A673 (cell line): Measurements from ENCODE around the gene F3. TPM values are rescaled to one million over a fixed set of nuclear protein-coding genes. Genes with fewer than 3 reads are reported as not detected.

ENCODE experiments used
- BruUV-seq: library from RNA; stranded (reverse); fragments of 400-500 nt; replicated peaks from 2 replicates; lab custom pipeline; 2021; lab: Mats Ljungman, UMichigan
- CTCF ChIA-PET: fragments of 300-600 bp; sonication (Branson Sonifier 250); formaldehyde crosslinking; loops from one replicate; lab custom pipeline; 2022; ENCODE audit warnings: antibody characterized with exemption; lab: Charles Lee
- POLR2A ChIA-PET: fragments of 300-600 bp; sonication (Branson Sonifier 250); formaldehyde crosslinking; loops from one replicate; lab custom pipeline; 2022; ENCODE audit warnings: antibody characterized with exemption; ENCODE audit not compliant: low non-redundant PET; lab: Charles Lee
- DNase-seq: peaks from one replicate; pipeline ENCODE4 v3.0.0-alpha.2; 2015; ENCODE audit warnings: low spot score
- H3K27ac ChIP-seq: fragments of 200-600 bp; sonication (generic); 2 replicates; pipeline ENCODE4 v1.5.1; 2016; ENCODE audit warnings: mixed run types, low read depth, mild to moderate bottlenecking, mixed read lengths, antibody characterized with exemption, low read length; ENCODE audit not compliant: poor library complexity, severe bottlenecking
- H3K27me3 ChIP-seq: fragments of 200-600 bp; sonication (generic); replicated peaks from 2 replicates; pipeline ENCODE4 v1.6.1; 2017; ENCODE audit warnings: mixed run types, low read depth, mild to moderate bottlenecking, mixed read lengths, antibody characterized with exemption, low read length; ENCODE audit not compliant: insufficient read depth, poor library complexity
- H3K36me3 ChIP-seq: fragments of 200-600 bp; sonication (generic); 2 replicates; pipeline ENCODE4 v1.6.1; 2016; ENCODE audit warnings: mixed run types, mild to moderate bottlenecking, mixed read lengths, antibody characterized with exemption, low read length; ENCODE audit not compliant: insufficient read depth, poor library complexity, severe bottlenecking
- H3K4me1 ChIP-seq: fragments of 200-600 bp; sonication (generic); 2 replicates; pipeline ENCODE4 v1.6.1; 2017; ENCODE audit warnings: mixed run types, mild to moderate bottlenecking, mixed read lengths, antibody characterized with exemption, low read length; ENCODE audit not compliant: insufficient read depth, poor library complexity, severe bottlenecking
- H3K4me3 ChIP-seq: fragments of 200-600 bp; sonication (generic); 2 replicates; pipeline ENCODE4 v1.5.1; 2016; ENCODE audit warnings: low read depth, mixed run types, mild to moderate bottlenecking, mixed read lengths, low read length; ENCODE audit not compliant: poor library complexity, severe bottlenecking
- H3K9me3 ChIP-seq: fragments of 200-600 bp; sonication (generic); 2 replicates; pipeline ENCODE4 v1.6.1; 2016; ENCODE audit warnings: mixed run types, low read depth, mild to moderate bottlenecking, mixed read lengths, antibody characterized with exemption, low read length; ENCODE audit not compliant: poor library complexity, severe bottlenecking
- CTCF ChIP-seq: fragments of 300-800, 200-600 bp; sonication (generic); conservative IDR thresholded peaks from 2 replicates; pipeline ENCODE4 v1.5.1; 2017; ENCODE audit warnings: low read depth, mild to moderate bottlenecking, antibody characterized with exemption, low read length, moderate library complexity, mixed read lengths
- EZH2 ChIP-seq: fragments of 200-600 bp; sonication (generic); IDR thresholded peaks from 2 replicates; pipeline ENCODE4 v1.6.1; 2017; ENCODE audit warnings: borderline replicate concordance, low read depth, mild to moderate bottlenecking, mixed read lengths, antibody characterized with exemption, low read length; ENCODE audit not compliant: poor library complexity, severe bottlenecking
- intact Hi-C: fragments of 100-400 bp; cut with micrococcal nuclease; formaldehyde crosslinking; loops from one replicate; pipeline ENCODE4 v1.10.0; 2022; ENCODE audit not compliant: unreplicated experiment
- total RNA-seq: library from RNA; stranded (reverse); gene quantifications from 2 replicates; pipeline ENCODE4 v1.2.3, GENCODE V29; 2021

F3 gene
- total RNA-seq, 1 experiment from 2014 or later: 5.6 TPM

DNA sequence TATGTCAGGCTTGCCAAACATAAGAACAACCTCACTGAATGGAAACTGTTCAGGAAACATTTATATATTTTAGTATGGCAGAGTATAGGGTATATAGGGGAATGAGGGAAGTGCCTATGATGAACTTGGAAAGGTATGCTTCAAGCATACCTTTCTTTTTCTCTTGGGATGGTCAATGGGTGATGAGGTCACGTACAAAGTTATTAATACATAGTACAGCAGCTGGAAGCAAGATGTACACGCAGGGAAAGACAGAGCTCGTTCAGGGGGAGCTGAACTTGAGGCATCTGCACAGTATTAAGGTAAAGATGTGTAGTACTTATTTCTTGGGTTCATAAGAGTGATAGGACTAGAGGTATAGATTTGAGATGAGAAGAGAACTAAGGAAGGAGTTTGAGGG, 61.9 kb downstream of the F3 start:
- intact Hi-C loops: no loop called here
- BruUV-seq: no TSS peak
- Histone ChIP-seq H3K9me3 (no peaks in the 10 kb centered on the region), H3K4me3 (no peak overlapping the region), H3K4me1 (no peaks in the 10 kb centered on the region), H3K36me3 (no peaks in the 10 kb centered on the region), H3K27me3 (no peaks in the 10 kb centered on the region), H3K27ac (no peak overlapping the region)
- CTCF ChIA-PET: no interaction called here
- no peak for TF ChIP-seq CTCF
- TF ChIP-seq EZH2: no peak
- DNase-seq: no peak
- POLR2A ChIA-PET: no interaction called here

Other genes with a start within 250 kb of the F3 start
- gene ABCD3, start 123.4 kb downstream of the F3 start, total RNA-seq: 63.1 and 65.0 TPM in 2 replicates